GM21786 (cell line): ENCODE measurements around the gene IWS1.
"Not testable (repeated sequence)": the region's sequence is repeated elsewhere in the genome, so short reads cannot be mapped to it uniquely, and the experiment has no call there.

ENCODE experiments used
- ATAC-seq: cut with Tn5 transposase; IDR thresholded peaks from one replicate; pipeline ENCODE4 v1.9.1; 2021; ENCODE audit not compliant: unreplicated experiment

The IWS1 gene

GRCh38 chr2:127561371-127561770, 35.1 kb upstream of the IWS1 start:
- ATAC-seq = no peak

GRCh38 chr2:127560931-127561280, 34.6 kb upstream of the IWS1 start:
- no peak for ATAC-seq

GRCh38 chr2:127560201-127560930, 34.1 kb upstream of the IWS1 start:
- no peak for ATAC-seq

- no peak for ATAC-seq
These were observed 33.2 kb upstream of the IWS1 start for GRCh38 chr2:127559454-127559853.

GRCh38 chr2:127558911-127559310, 32.6 kb upstream of the IWS1 start:
- ATAC-seq = no peak

GRCh38 chr2:127552846-127553245, 26.6 kb upstream of the IWS1 start:
- ATAC-seq = no peak

- no peak for ATAC-seq
These were observed 26.0 kb upstream of the IWS1 start for GRCh38 chr2:127552336-127552735.

- ATAC-seq = no peak
These were observed 25.1 kb upstream of the IWS1 start for GRCh38 chr2:127551221-127551930.

GRCh38 chr2:127546797-127547196, 20.5 kb upstream of the IWS1 start:
- ATAC-seq = no peak

GRCh38 chr2:127545796-127546195, 19.5 kb upstream of the IWS1 start:
- ATAC-seq = no peak

GRCh38 chr2:127545189-127545588, 18.9 kb upstream of the IWS1 start:
- no peak for ATAC-seq

GRCh38 chr2:127543013-127543501, 16.8 kb upstream of the IWS1 start:
- ATAC-seq = not testable (repeated sequence)

GRCh38 chr2:127542231-127542630, 15.9 kb upstream of the IWS1 start:
- ATAC-seq = no peak

GRCh38 chr2:127541809-127542208, 15.5 kb upstream of the IWS1 start:
- no peak for ATAC-seq

GRCh38 chr2:127537644-127538043, 11.4 kb upstream of the IWS1 start:
- ATAC-seq = no peak

GRCh38 chr2:127536707-127537541, 10.6 kb upstream of the IWS1 start:
- no peak for ATAC-seq

- no peak for ATAC-seq
These were observed 9.6 kb upstream of the IWS1 start for GRCh38 chr2:127535918-127536317.

- ATAC-seq = no peak
These were observed 9.2 kb upstream of the IWS1 start, which contains the start of gene MYO7B for GRCh38 chr2:127535422-127535901. TSS of gene MYO7B (plus strand) at chr2:127535683. CDS start at chr2:127559723, 24,040 bp downstream.

GRCh38 chr2:127532296-127532695, 6.0 kb upstream of the IWS1 start:
- ATAC-seq = no peak

- no peak for ATAC-seq
These were observed 4.9 kb upstream of the IWS1 start for GRCh38 chr2:127531221-127531648.
